ENCODE measurements around the gene ARID4B.
"Not testable (repeated sequence)": the region's sequence is repeated elsewhere in the genome, so short reads cannot be mapped to it uniquely, and the experiment has no call there.

ARID4B gene

GRCh38 chr1:235329139-235329902 lies 1.3 kb upstream of the ARID4B start:
- DNase-seq, result peak; percentile 49

- peak; percentile 99 for DNase-seq
Measured at GRCh38 chr1:235328271-235329138, 526 bp upstream of the ARID4B start, which contains the start of gene GGPS1. Gene GGPS1, plus strand, starts transcription at chr1:235328570. Its CDS starts 6,695 bp downstream, at chr1:235335265.

- DNase-seq, result peak; percentile 58
Measured at GRCh38 chr1:235326719-235327558, 1.0 kb downstream of the ARID4B start.

- no peak for DNase-seq
Measured at GRCh38 chr1:235325854-235326253, 2.1 kb downstream of the ARID4B start.

- DNase-seq, result no peak
Measured at GRCh38 chr1:235325139-235325538, 2.8 kb downstream of the ARID4B start.

GRCh38 chr1:235324296-235324695 lies 3.7 kb downstream of the ARID4B start:
- DNase-seq, result no peak

GRCh38 chr1:235320521-235321179 lies 7.3 kb downstream of the ARID4B start:
- no peak for DNase-seq

- DNase-seq, result no peak
Measured at GRCh38 chr1:235319255-235319654, 8.7 kb downstream of the ARID4B start.

- DNase-seq, result no peak
Measured at GRCh38 chr1:235317168-235317567, 10.8 kb downstream of the ARID4B start.

- DNase-seq, result no peak
Measured at GRCh38 chr1:235315735-235316134, 12.2 kb downstream of the ARID4B start.

- no peak for DNase-seq
Measured at GRCh38 chr1:235315173-235315572, 12.8 kb downstream of the ARID4B start.

GRCh38 chr1:235313931-235314678 lies 13.9 kb downstream of the ARID4B start:
- no peak for DNase-seq

- no peak for DNase-seq
Measured at GRCh38 chr1:235313262-235313661, 14.7 kb downstream of the ARID4B start.

GRCh38 chr1:235309206-235309605 lies 18.8 kb downstream of the ARID4B start:
- not testable (repeated sequence) for DNase-seq

- no peak for DNase-seq
Measured at GRCh38 chr1:235307158-235308124, 20.5 kb downstream of the ARID4B start.

- no peak for DNase-seq
Measured at GRCh38 chr1:235304549-235305451, 23.2 kb downstream of the ARID4B start.

- no peak for DNase-seq
Measured at GRCh38 chr1:235302143-235302542, 25.8 kb downstream of the ARID4B start.

- no peak for DNase-seq
Measured at GRCh38 chr1:235299169-235299858, 28.7 kb downstream of the ARID4B start.

- no peak for DNase-seq
Measured at GRCh38 chr1:235298758-235299157, 29.2 kb downstream of the ARID4B start.
